Measurements from ENCODE around the gene CNPY3. TPM values are rescaled to one million over a fixed set of nuclear protein-coding genes. Genes with fewer than 3 reads are reported as not detected.
A peak's percentile ranks its signal among the peaks of the same experiment; 100 is the strongest.

The CNPY3 gene
- total RNA-seq, 1 donor from 2014 or later = 59.0 TPM

DNA sequence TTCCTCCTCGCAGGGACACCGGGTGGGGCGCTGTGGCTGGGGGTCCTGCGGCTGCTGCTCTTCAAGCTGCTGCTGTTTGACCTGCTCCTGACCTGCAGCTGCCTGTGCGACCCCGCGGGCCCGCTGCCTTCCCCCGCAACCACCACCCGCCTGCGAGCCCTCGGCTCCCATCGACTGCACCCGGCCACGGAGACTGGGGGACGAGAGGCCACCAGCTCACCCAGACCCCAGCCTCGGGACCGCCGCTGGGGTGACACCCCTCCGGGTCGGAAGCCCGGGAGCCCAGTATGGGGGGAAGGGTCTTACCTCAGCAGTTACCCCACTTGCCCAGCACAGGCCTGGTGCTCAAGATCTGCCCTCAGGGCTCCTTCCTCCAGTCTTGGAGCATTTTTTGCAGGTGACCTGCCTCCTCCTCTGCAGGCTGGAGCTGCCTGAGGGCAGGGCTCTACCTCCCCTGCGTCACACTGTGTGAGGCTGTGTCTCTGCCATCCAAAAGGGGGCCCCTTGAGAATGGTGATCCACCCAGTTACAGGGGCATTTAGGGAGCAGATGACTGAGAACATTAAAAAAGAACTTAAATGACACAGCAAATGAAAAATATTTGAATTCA, 3.9 kb upstream of the CNPY3 start:
- no peak for DNase-seq (ENCODE audit: low read depth)
- TF ChIP-seq, protein P1, sequence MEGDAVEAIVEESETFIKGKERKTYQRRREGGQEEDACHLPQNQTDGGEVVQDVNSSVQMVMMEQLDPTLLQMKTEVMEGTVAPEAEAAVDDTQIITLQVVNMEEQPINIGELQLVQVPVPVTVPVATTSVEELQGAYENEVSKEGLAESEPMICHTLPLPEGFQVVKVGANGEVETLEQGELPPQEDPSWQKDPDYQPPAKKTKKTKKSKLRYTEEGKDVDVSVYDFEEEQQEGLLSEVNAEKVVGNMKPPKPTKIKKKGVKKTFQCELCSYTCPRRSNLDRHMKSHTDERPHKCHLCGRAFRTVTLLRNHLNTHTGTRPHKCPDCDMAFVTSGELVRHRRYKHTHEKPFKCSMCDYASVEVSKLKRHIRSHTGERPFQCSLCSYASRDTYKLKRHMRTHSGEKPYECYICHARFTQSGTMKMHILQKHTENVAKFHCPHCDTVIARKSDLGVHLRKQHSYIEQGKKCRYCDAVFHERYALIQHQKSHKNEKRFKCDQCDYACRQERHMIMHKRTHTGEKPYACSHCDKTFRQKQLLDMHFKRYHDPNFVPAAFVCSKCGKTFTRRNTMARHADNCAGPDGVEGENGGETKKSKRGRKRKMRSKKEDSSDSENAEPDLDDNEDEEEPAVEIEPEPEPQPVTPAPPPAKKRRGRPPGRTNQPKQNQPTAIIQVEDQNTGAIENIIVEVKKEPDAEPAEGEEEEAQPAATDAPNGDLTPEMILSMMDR (conservative IDR thresholded peaks at IDR 0.05; ENCODE audit: low read depth, low read length) = no peak
- H3K4me3 ChIP-seq (ENCODE audit: low read depth, low read length) = no peak overlapping the region

- TF ChIP-seq, protein P1 (conservative IDR thresholded peaks at IDR 0.05; ENCODE audit: low read depth, low read length) = no peak
- no peak for DNase-seq (ENCODE audit: low read depth)
- peak overlapping the region; percentile 68 for H3K4me3 ChIP-seq (ENCODE audit: low read depth, low read length)
Observed at GRCh38 chr6:42929821-42930360, 611 bp downstream of the CNPY3 start.

GRCh38 chr6:42932412-42932811, 3.1 kb downstream of the CNPY3 start:
- no peak overlapping the region for H3K4me3 ChIP-seq (ENCODE audit: low read depth, low read length)
- TF ChIP-seq, protein P1 (conservative IDR thresholded peaks at IDR 0.05; ENCODE audit: low read depth, low read length) = no peak
- DNase-seq (ENCODE audit: low read depth) = no peak

DNA sequence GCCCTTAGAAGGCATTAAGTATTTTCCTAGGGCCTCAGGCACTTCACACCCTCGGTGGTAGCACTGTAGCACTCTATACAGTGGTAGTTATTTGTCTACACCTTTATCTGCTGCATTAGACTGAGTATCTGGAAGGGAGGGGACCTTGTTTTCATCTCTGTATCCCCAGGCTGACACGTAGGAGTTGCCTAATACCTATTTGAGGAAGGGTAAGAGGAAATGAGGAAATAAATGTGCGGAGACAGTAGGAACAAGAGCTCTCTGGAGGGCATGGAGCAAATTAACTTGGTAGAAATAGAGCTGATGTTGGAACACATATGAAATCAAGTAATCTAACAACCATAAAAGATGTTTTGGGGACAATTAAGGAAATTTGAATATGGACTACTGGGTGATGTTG, 3.9 kb downstream of the CNPY3 start:
- DNase-seq (ENCODE audit: low read depth) = no peak
- TF ChIP-seq, protein P1 (conservative IDR thresholded peaks at IDR 0.05; ENCODE audit: low read depth, low read length) = no peak

DNA sequence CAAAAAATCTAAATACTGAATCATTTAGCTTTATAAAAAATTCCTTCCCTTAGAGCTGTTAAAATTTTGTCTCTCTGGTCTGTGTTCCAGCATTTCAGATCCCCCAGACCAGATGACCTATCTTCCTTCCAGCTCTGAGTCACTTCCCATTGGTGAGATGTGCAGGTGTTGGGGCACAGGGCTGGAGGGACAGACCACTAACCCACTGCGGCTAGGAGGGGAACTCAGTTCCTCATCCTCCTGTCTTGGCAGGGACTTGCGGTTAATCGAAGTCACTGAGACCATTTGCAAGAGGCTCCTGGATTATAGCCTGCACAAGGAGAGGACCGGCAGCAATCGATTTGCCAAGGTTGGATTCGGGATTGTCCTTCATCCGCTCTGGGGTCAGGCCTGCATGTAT, 6.0 kb downstream of the CNPY3 start:
- TF ChIP-seq, protein P1 (conservative IDR thresholded peaks at IDR 0.05; ENCODE audit: low read depth, low read length) = no peak
- no peak for DNase-seq (ENCODE audit: low read depth)
- H3K4me3 ChIP-seq (ENCODE audit: low read depth, low read length) = no peak overlapping the region

More for the DNA sequence above, 3.9 kb downstream of the CNPY3 start:
- H3K4me3 ChIP-seq (ENCODE audit: low read depth, low read length) = no peak overlapping the region

DNA sequence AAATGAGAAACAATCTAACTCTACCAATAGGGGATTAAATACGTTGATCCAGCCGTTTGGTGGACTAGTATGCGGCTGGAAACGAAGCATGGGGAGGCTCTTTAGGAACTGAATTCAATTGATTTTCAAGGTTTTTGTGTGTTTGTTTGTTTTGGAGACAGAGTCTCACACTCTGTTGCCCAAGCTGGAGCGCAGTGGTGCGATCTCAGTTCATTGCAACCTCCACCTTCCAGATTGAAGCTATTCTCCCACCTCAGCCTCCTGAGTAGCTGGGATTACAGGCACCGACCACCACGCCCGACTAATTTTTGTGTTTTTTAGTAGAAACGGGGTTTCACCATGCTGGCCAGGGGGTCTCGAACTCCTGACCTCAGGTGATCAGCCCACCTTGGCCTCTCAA, 7.1 kb downstream of the CNPY3 start:
- H3K4me3 ChIP-seq (ENCODE audit: low read depth, low read length) = no peak overlapping the region
- DNase-seq (ENCODE audit: low read depth) = no peak
- TF ChIP-seq, protein P1 (conservative IDR thresholded peaks at IDR 0.05; ENCODE audit: low read depth, low read length) = no peak

Measured in epithelial cell of proximal tubule (primary cell).